HepG2 (cell line): Measurements from ENCODE around the gene TSPAN9. TPM values are rescaled to one million over a fixed set of nuclear protein-coding genes. Genes with fewer than 3 reads are reported as not detected.

ENCODE experiments used
- ATAC-seq: fragments of 200-7000 bp; cut with Tn5 transposase; 3 replicates; pipeline ENCODE4 v1.9.1; 2020; ENCODE audit warnings: mild to moderate bottlenecking, moderate library complexity
- BruUV-seq: library from RNA; stranded (reverse); fragments of 400-500 nt; replicated peaks from 2 replicates; lab custom pipeline; 2021; lab: Mats Ljungman, UMichigan
- CTCF ChIA-PET: fragments of 300-600 bp; formaldehyde crosslinking; extraction: SDS; loops from one replicate; lab custom pipeline; 2021; ENCODE audit warnings: low total read pairs, inconsistent platforms, low intra/inter-chr PET ratio; lab: Yijun Ruan, JAX
- POLR2A ChIA-PET: fragments of 350-600 bp; sonication (Branson Sonifier 250); formaldehyde crosslinking; loops from one replicate; lab custom pipeline; 2020; ENCODE audit warnings: antibody characterized with exemption, inconsistent platforms; lab: Yijun Ruan, JAX
- DNase-seq: peaks from one replicate; pipeline ENCODE4 v3.0.0-alpha.2; 2015; ENCODE audit warnings: low spot score
- FAIRE-seq: peaks from 3 replicates; lab custom pipeline; 2011; peaks lifted over from hg19 to GRCh38; lab: Jason Lieb, UNC
- H2AFZ ChIP-seq: one replicate; pipeline ENCODE4 v1.6.1; 2011; ENCODE audit warnings: low read length, inconsistent platforms
- H3K27ac ChIP-seq: fragments of 300-600 bp; 3 replicates; pipeline ENCODE4 v1.8.0; 2011; ENCODE audit warnings: mixed run types, mild to moderate bottlenecking, mixed read lengths, low read length, inconsistent platforms; ENCODE audit not compliant: insufficient read depth; ENCODE audit errors: extremely low read length
- H3K27me3 ChIP-seq, 2 experiments: fragments of 200-600 bp in 1 of 2; 2 replicates in 1 of 2; 3 replicates in 1 of 2; pipeline versions ENCODE4 v1.6.0 to v1.8.0; 2011; ENCODE audit warnings: low read length in 2 of 2, mild to moderate bottlenecking in 2 of 2, moderate library complexity in 2 of 2, inconsistent platforms in 1 of 2; ENCODE audit not compliant: insufficient read depth in 2 of 2, control insufficient read depth in 1 of 2
- H3K36me3 ChIP-seq, 2 experiments: fragments of 200-600 bp in 1 of 2; replicated peaks in 1 of 2; 2 replicates in 1 of 2; 3 replicates in 1 of 2; pipeline versions ENCODE4 v1.5.1 to v1.8.0; 2011; ENCODE audit warnings: low read length in 2 of 2, inconsistent platforms in 1 of 2; ENCODE audit not compliant: insufficient read depth in 2 of 2, control insufficient read depth in 1 of 2
- H3K4me1 ChIP-seq: 2 replicates; pipeline ENCODE4 v1.5.1; 2012; ENCODE audit warnings: low read length, inconsistent platforms; ENCODE audit not compliant: insufficient read depth
- H3K4me2 ChIP-seq: 2 replicates; pipeline ENCODE4 v1.6.0; 2011; ENCODE audit warnings: low read depth, low read length, inconsistent platforms
- H3K4me3 ChIP-seq, 3 experiments: fragments of 200-600 bp in 1 of 3; sonication (generic), shearing (Covaris generic) in 1 of 3; replicated peaks in 1 of 3; 2 replicates each; pipeline ENCODE4 v1.5.1; 2011 to 2016; ENCODE audit warnings: low read length in 3 of 3, inconsistent platforms in 2 of 3, low read depth in 2 of 3, mild to moderate bottlenecking in 2 of 3, control low read depth in 1 of 3, mixed read lengths in 1 of 3; ENCODE audit not compliant: insufficient read depth in 1 of 3
- H3K79me2 ChIP-seq: one replicate; pipeline ENCODE4 v1.6.1; 2011; ENCODE audit warnings: low read length, inconsistent platforms; ENCODE audit not compliant: insufficient read depth
- H3K9ac ChIP-seq: 2 replicates; pipeline ENCODE4 v1.6.0; 2011; ENCODE audit warnings: mild to moderate bottlenecking, low read depth, low read length, inconsistent platforms; ENCODE audit not compliant: insufficient read depth
- H3K9me3 ChIP-seq: 2 replicates; pipeline ENCODE4 v1.5.1; 2012; ENCODE audit warnings: mild to moderate bottlenecking, low read length
- H4K20me1 ChIP-seq: 2 replicates; pipeline ENCODE4 v1.6.0; 2011; ENCODE audit warnings: inconsistent platforms, mild to moderate bottlenecking, low read length, moderate library complexity; ENCODE audit not compliant: insufficient read depth
- GTF3A ChIP-seq: sonication (generic); formaldehyde crosslinking; conservative IDR thresholded peaks from 2 replicates; pipeline ENCODE4 v1.4.0; 2020; ENCODE audit warnings: mild to moderate bottlenecking, missing genetic modification reagents
- JUND ChIP-seq: sonication (generic); formaldehyde crosslinking; IDR thresholded peaks from 2 replicates; pipeline ENCODE4 v1.8.0; 2022; ENCODE audit warnings: mild to moderate bottlenecking, missing genetic modification reagents
- RBM22 ChIP-seq: fragments of 200-400 bp; formaldehyde crosslinking; optimal IDR thresholded peaks from 2 replicates; pipeline ENCODE3; 2017; ENCODE audit warnings: mild to moderate bottlenecking, low read length, moderate library complexity
- ZBTB40 ChIP-seq, 2 experiments: fragments of 450-650 bp in 1 of 2; sonication (generic) in 1 of 2; formaldehyde crosslinking in 1 of 2; IDR thresholded peaks; 2 replicates each; pipeline versions ENCODE4 v1.6.1 to v1.8.0; 2016 to 2022; ENCODE audit warnings: antibody characterized with exemption in 1 of 2, mild to moderate bottlenecking in 1 of 2, missing genetic modification reagents in 1 of 2
- WGBS: methylation state at CpG from one replicate; pipeline ENCODE4 v1.1.6; 2017; ENCODE audit warnings: low lambda C conversion rate; 5-methylcytosine and 5-hydroxymethylcytosine counted together
- in situ Hi-C: cut with HindIII; loops from 2 replicates; pipeline ENCODE4 v1.10.0; 2017; ENCODE audit warnings: low pct_unique_long_range_greater_than_20kb; ENCODE audit not compliant: extremely low pct_ligation_motif_present
- intact Hi-C: fragments of 100-400 bp; cut with micrococcal nuclease; formaldehyde crosslinking; loops from one replicate; pipeline ENCODE4 v1.10.0; 2022; ENCODE audit not compliant: unreplicated experiment
- polyA plus RNA-seq, 8 experiments: library from polyadenylated mRNA; depleted of rRNA in 3 of 8; stranded (reverse) in 7 of 8; unstranded in 1 of 8; fragments of >200 nt; fragmentation: Illumina TruSeq in 4 of 8; extraction: Trizol in 4 of 8; gene quantifications; 2 replicates each; pipeline versions ENCODE4 v1.2.1 to v1.2.3, GENCODE V29; 2011 to 2016; ENCODE audit warnings: low read depth in 4 of 8, missing spikeins in 1 of 8, mixed read lengths in 1 of 8; ENCODE audit not compliant: insufficient read depth in 1 of 8
- total RNA-seq, 5 experiments: library from RNA; depleted of rRNA; stranded (reverse); fragments of >200 nt; fragmentation: Illumina TruSeq; extraction: Trizol; gene quantifications; 2 replicates each; pipeline ENCODE4 v1.2.3, GENCODE V29; 2016; ENCODE audit warnings: low read depth in 1 of 5
- TF ChIP-seq, protein P1 (sequence below): sonication (generic); formaldehyde crosslinking; IDR thresholded peaks from 2 replicates; pipeline ENCODE4 v1.5.0; 2020; ENCODE audit warnings: mild to moderate bottlenecking, missing genetic modification reagents, borderline replicate concordance

TSPAN9 gene
- total and polyA plus RNA-seq, 2 of the 13 experiments (the other 11 are each of a cell fraction or from before 2014, with no cell fraction given): 18.1 to 42.3 TPM

GRCh38 chr12:3134526-3135135 is 57.5 kb downstream of the TSPAN9 start:
- H3K4me1 ChIP-seq: peaks cover 7% of the 10 kb centered on the region; the same call in 1 of the 2 replicates
- H2AFZ ChIP-seq: no peak overlapping the region
- H3K9me3 ChIP-seq: no peaks in the 10 kb centered on the region
- no peaks in the 10 kb centered on the region for H3K27me3 ChIP-seq
- H3K79me2 ChIP-seq: peaks cover 4% of the 10 kb centered on the region
- H3K36me3 ChIP-seq: peaks cover 5 to 6% of the 10 kb centered on the region in 2 experiments; a peak in 4 of 5 replicates
- intact Hi-C loops (loop anchor here (1.0 to 2.0 kb wide), 2 partner anchors 62 to 141 kb away; no protein-coding TSS in a partner anchor), in situ Hi-C loops (loop anchor here (5.0 kb wide), 2 partner anchors 68 to 138 kb away; no protein-coding TSS in a partner anchor)
- H3K9ac ChIP-seq: no peak overlapping the region
- no peak overlapping the region for H3K4me2 ChIP-seq
- ChIA-PET CTCF (interaction anchor here (1.1 to 2.0 kb wide), 5 partner anchors 30 to 166 kb away, joined by 3 to 28 read pairs (median 4); no protein-coding TSS in a partner anchor), POLR2A (no interaction called here)
- ATAC-seq (no peak), FAIRE-seq (no peak), DNase-seq (no peak)
- H4K20me1 ChIP-seq: peaks cover 15% of the 10 kb centered on the region
- WGBS: 92% methylated on average over 13 of the region's 13 CpGs
- no TSS peak for BruUV-seq
- H3K27ac ChIP-seq: no peak overlapping the region
- H3K4me3 ChIP-seq: no peak overlapping the region
- no peak for TF ChIP-seq RBM22
- TF ChIP-seq JUND (CRISPR knock-in tag): no peak
- TF ChIP-seq ZBTB40 (IDR thresholded peaks at IDR 0.05): no peak
- TF ChIP-seq ZBTB40 (CRISPR knock-in tag; IDR thresholded peaks at IDR 0.05): no peak
- TF ChIP-seq GTF3A (CRISPR knock-in tag): no peak
- TF ChIP-seq, protein P1, sequence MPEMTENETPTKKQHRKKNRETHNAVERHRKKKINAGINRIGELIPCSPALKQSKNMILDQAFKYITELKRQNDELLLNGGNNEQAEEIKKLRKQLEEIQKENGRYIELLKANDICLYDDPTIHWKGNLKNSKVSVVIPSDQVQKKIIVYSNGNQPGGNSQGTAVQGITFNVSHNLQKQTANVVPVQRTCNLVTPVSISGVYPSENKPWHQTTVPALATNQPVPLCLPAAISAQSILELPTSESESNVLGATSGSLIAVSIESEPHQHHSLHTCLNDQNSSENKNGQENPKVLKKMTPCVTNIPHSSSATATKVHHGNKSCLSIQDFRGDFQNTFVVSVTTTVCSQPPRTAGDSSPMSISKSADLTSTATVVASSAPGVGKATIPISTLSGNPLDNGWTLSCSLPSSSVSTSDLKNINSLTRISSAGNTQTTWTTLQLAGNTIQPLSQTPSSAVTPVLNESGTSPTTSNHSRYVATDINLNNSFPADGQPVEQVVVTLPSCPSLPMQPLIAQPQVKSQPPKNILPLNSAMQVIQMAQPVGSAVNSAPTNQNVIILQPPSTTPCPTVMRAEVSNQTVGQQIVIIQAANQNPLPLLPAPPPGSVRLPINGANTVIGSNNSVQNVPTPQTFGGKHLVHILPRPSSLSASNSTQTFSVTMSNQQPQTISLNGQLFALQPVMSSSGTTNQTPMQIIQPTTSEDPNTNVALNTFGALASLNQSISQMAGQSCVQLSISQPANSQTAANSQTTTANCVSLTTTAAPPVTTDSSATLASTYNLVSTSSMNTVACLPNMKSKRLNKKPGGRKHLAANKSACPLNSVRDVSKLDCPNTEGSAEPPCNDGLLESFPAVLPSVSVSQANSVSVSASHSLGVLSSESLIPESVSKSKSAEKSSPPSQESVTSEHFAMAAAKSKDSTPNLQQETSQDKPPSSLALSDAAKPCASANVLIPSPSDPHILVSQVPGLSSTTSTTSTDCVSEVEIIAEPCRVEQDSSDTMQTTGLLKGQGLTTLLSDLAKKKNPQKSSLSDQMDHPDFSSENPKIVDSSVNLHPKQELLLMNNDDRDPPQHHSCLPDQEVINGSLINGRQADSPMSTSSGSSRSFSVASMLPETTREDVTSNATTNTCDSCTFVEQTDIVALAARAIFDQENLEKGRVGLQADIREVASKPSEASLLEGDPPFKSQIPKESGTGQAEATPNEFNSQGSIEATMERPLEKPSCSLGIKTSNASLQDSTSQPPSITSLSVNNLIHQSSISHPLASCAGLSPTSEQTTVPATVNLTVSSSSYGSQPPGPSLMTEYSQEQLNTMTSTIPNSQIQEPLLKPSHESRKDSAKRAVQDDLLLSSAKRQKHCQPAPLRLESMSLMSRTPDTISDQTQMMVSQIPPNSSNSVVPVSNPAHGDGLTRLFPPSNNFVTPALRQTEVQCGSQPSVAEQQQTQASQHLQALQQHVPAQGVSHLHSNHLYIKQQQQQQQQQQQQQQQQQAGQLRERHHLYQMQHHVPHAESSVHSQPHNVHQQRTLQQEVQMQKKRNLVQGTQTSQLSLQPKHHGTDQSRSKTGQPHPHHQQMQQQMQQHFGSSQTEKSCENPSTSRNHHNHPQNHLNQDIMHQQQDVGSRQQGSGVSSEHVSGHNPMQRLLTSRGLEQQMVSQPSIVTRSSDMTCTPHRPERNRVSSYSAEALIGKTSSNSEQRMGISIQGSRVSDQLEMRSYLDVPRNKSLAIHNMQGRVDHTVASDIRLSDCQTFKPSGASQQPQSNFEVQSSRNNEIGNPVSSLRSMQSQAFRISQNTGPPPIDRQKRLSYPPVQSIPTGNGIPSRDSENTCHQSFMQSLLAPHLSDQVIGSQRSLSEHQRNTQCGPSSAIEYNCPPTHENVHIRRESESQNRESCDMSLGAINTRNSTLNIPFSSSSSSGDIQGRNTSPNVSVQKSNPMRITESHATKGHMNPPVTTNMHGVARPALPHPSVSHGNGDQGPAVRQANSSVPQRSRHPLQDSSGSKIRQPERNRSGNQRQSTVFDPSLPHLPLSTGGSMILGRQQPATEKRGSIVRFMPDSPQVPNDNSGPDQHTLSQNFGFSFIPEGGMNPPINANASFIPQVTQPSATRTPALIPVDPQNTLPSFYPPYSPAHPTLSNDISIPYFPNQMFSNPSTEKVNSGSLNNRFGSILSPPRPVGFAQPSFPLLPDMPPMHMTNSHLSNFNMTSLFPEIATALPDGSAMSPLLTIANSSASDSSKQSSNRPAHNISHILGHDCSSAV (CRISPR knock-in tag): no peak
